WTC11 (cell line): ENCODE measurements around the gene SLC25A10. TPM values are rescaled to one million over a fixed set of nuclear protein-coding genes. Genes with fewer than 3 reads are reported as not detected.

Source experiments
- ATAC-seq: fragments of 200-7000 bp; cut with Tn5 transposase; 2 replicates; pipeline ENCODE4 v1.10.0; 2021; ENCODE audit warnings: mild to moderate bottlenecking, moderate library complexity
- CTCF ChIA-PET: fragments of 300-600 bp; sonication (Branson Sonifier 250); formaldehyde crosslinking; loops from one replicate; lab custom pipeline; 2021; ENCODE audit warnings: antibody characterized with exemption; lab: Charles Lee
- POLR2A ChIA-PET: fragments of 350-600 bp; sonication (Branson Sonifier 250); formaldehyde crosslinking; loops from one replicate; lab custom pipeline; 2021; ENCODE audit warnings: antibody characterized with exemption; lab: Charles Lee
- DNase-seq: peaks from one replicate; pipeline ENCODE4 v3.0.0; 2021; ENCODE audit warnings: low spot score
- H3K27ac Mint-ChIP-seq: 2 replicates; pipeline ENCODE4 v1.8.0; 2021; ENCODE audit warnings: mixed read lengths
- H3K27me3 Mint-ChIP-seq: 2 replicates; pipeline ENCODE4 v1.8.0; 2021; ENCODE audit warnings: low read depth, mild to moderate bottlenecking, moderate library complexity, mixed read lengths
- H3K36me3 Mint-ChIP-seq: 2 replicates; pipeline ENCODE4 v1.8.0; 2021; ENCODE audit warnings: mixed read lengths
- H3K4me1 Mint-ChIP-seq: 2 replicates; pipeline ENCODE4 v1.8.0; 2022; ENCODE audit warnings: mixed read lengths
- H3K4me3 Mint-ChIP-seq: 2 replicates; pipeline ENCODE4 v1.8.0; 2021; ENCODE audit warnings: mild to moderate bottlenecking, moderate library complexity, mixed read lengths
- H3K9me3 Mint-ChIP-seq: 2 replicates; pipeline ENCODE4 v1.8.0; 2021; ENCODE audit warnings: mixed read lengths
- AFF4 ChIP-seq: sonication (generic); formaldehyde crosslinking; IDR thresholded peaks from 2 replicates; pipeline ENCODE4 v1.8.1; 2023; ENCODE audit warnings: mild to moderate bottlenecking, missing genetic modification reagents, borderline replicate concordance
- ATF3 ChIP-seq: sonication (generic); formaldehyde crosslinking; conservative IDR thresholded peaks from 2 replicates; pipeline ENCODE4 v1.8.1; 2022; ENCODE audit warnings: mild to moderate bottlenecking, missing genetic modification reagents
- CDX4 ChIP-seq: fragments of 250-450 bp; sonication (Bioruptor Pico); IDR thresholded peaks from 2 replicates; pipeline ENCODE4 v1.9.0; 2021; ENCODE audit warnings: moderate library complexity, mild to moderate bottlenecking, inconsistent platforms, borderline replicate concordance
- E2F5 ChIP-seq: sonication (generic); formaldehyde crosslinking; IDR thresholded peaks from 2 replicates; pipeline ENCODE4 v1.8.1; 2022; ENCODE audit warnings: mild to moderate bottlenecking, moderate library complexity, missing genetic modification reagents
- FOXP1 ChIP-seq: sonication (generic); formaldehyde crosslinking; IDR thresholded peaks from 2 replicates; pipeline ENCODE4 v1.8.0; 2022; ENCODE audit warnings: missing genetic modification reagents, mild to moderate bottlenecking, moderate library complexity, borderline replicate concordance
- KAT7 ChIP-seq: sonication (generic); formaldehyde crosslinking; IDR thresholded peaks from 2 replicates; pipeline ENCODE4 v1.8.1; 2023; ENCODE audit warnings: missing genetic modification reagents, mild to moderate bottlenecking, borderline replicate concordance
- MAX ChIP-seq: sonication (generic); formaldehyde crosslinking; IDR thresholded peaks from 2 replicates; pipeline ENCODE4 v1.8.0; 2022; ENCODE audit warnings: mild to moderate bottlenecking, missing genetic modification reagents
- MLX ChIP-seq: sonication (generic); formaldehyde crosslinking; IDR thresholded peaks from 2 replicates; pipeline ENCODE4 v1.8.1; 2023; ENCODE audit warnings: mild to moderate bottlenecking, missing genetic modification reagents, moderate library complexity
- NFATC4 ChIP-seq: fragments of 250-450 bp; sonication (Bioruptor Pico); IDR thresholded peaks from 2 replicates; pipeline ENCODE4 v1.9.0; 2021; ENCODE audit warnings: mild to moderate bottlenecking
- NR2C2 ChIP-seq: sonication (generic); formaldehyde crosslinking; IDR thresholded peaks from 2 replicates; pipeline ENCODE4 v1.8.0; 2022; ENCODE audit warnings: mild to moderate bottlenecking, missing genetic modification reagents
- STAT6 ChIP-seq: sonication (generic); formaldehyde crosslinking; conservative IDR thresholded peaks from 2 replicates; pipeline ENCODE4 v1.8.1; 2023; ENCODE audit warnings: mild to moderate bottlenecking, low read depth, missing genetic modification reagents, moderate library complexity
- TCF7 ChIP-seq: sonication (generic); formaldehyde crosslinking; IDR thresholded peaks from 2 replicates; pipeline ENCODE4 v1.8.0; 2022; ENCODE audit warnings: mild to moderate bottlenecking, low read depth, missing genetic modification reagents, moderate library complexity
- TEAD1 ChIP-seq: sonication (generic); formaldehyde crosslinking; IDR thresholded peaks from 2 replicates; pipeline ENCODE4 v1.8.0; 2022; ENCODE audit warnings: mild to moderate bottlenecking, missing genetic modification reagents
- TP53 ChIP-seq: sonication (generic); formaldehyde crosslinking; IDR thresholded peaks from 2 replicates; pipeline ENCODE4 v1.8.1; 2023; ENCODE audit warnings: mild to moderate bottlenecking, missing genetic modification reagents
- ZBTB43 ChIP-seq: sonication (generic); formaldehyde crosslinking; IDR thresholded peaks from 2 replicates; pipeline ENCODE4 v1.8.1; 2023; ENCODE audit warnings: mild to moderate bottlenecking, missing genetic modification reagents
- ZNF423 ChIP-seq: fragments of 250-450 bp; sonication (Bioruptor Pico); IDR thresholded peaks from 2 replicates; pipeline ENCODE4 v2.1.2; 2022; ENCODE audit warnings: mild to moderate bottlenecking, moderate library complexity
- ZNF425 ChIP-seq: fragments of 250-450 bp; sonication (Bioruptor Pico); conservative IDR thresholded peaks from 2 replicates; pipeline ENCODE4 v1.9.0; 2021; ENCODE audit warnings: mild to moderate bottlenecking
- ZNF671 ChIP-seq: fragments of 250-450 bp; sonication (Bioruptor Pico); IDR thresholded peaks from 2 replicates; pipeline ENCODE4 v1.8.0; 2021; ENCODE audit warnings: mild to moderate bottlenecking
- total RNA-seq: library from RNA; stranded (reverse); gene quantifications from 3 replicates; pipeline ENCODE4 v1.2.3, GENCODE V29; 2021

SLC25A10 gene
- total RNA-seq, 1 experiment from 2014 or later = 38.7 TPM

- CTCF ChIA-PET = interaction anchor here (1.0 kb wide), 1 partner anchor 150 kb away, joined by 4 read pairs; no protein-coding TSS in a partner anchor
- Mint-ChIP-seq H3K4me3 (no peak overlapping the region), H3K4me1 (peaks cover 7% of the 10 kb centered on the region), H3K27me3 (peaks cover 2% of the 10 kb centered on the region; the same call in 1 of the 2 replicates), H3K36me3 (0 out of 2 replicates have a peak, but pooled peaks cover 4% of the 10 kb centered on the region), H3K9me3 (no peaks in the 10 kb centered on the region), H3K27ac (no peak overlapping the region)
- POLR2A ChIA-PET = no interaction called here
- ATAC-seq (no peak), DNase-seq (no peak)
- TF ChIP-seq E2F5 (no peak), ZBTB43 (CRISPR knock-in tag) (no peak), MLX (CRISPR knock-in tag) (no peak), NR2C2 (CRISPR knock-in tag) (no peak), NFATC4 (CRISPR knock-in tag) (no peak), ATF3 (no peak), TCF7 (CRISPR knock-in tag) (no peak), ZNF423 (CRISPR knock-in tag) (no peak), ZNF671 (CRISPR knock-in tag) (no peak), FOXP1 (CRISPR knock-in tag) (no peak), TEAD1 (no peak), CDX4 (no peak), MAX (CRISPR knock-in tag) (no peak), AFF4 (CRISPR knock-in tag) (no peak), TP53 (CRISPR knock-in tag) (no peak), ZNF425 (CRISPR knock-in tag) (no peak), KAT7 (no peak), STAT6 (CRISPR knock-in tag) (no peak)
These were observed 5.1 kb downstream of the SLC25A10 start for GRCh38 chr17:81717049-81717765.
